ENCODE data around the gene OTUD5. TPM values are rescaled to one million over a fixed set of nuclear protein-coding genes. Genes with fewer than 3 reads are reported as not detected.

The OTUD5 gene
- polyA plus RNA-seq, 3 donors, result 60.7 to 66.1 (median 65.5) TPM

Other genes starting within 250 kb of the OTUD5 start
- 1 to 10 TPM; 1.3 to 1.6 (median 1.4) TPM for gene GLOD5, start 195.9 kb downstream of the OTUD5 start, polyA plus RNA-seq (ENCODE audit: insufficient read length in 3 of 3)
- under 1 TPM; 0.45 to 0.76 (median 0.66) TPM for gene GATA1, start 171.0 kb downstream of the OTUD5 start, polyA plus RNA-seq (ENCODE audit: insufficient read length in 3 of 3)
- gene HDAC6, start 155.5 kb downstream of the OTUD5 start, polyA plus RNA-seq (ENCODE audit: insufficient read length in 3 of 3), result 100 to 1,000 TPM; 162 to 223 (median 184) TPM
- under 1 TPM; 0.16 to 0.18 (median 0.16) TPM for gene ERAS, start 131.1 kb downstream of the OTUD5 start, polyA plus RNA-seq (ENCODE audit: insufficient read length in 3 of 3)
- 10 to 100 TPM in 2 of 3 donors, 1 to 10 TPM in 1; 3.9 to 28.1 (median 13.6) TPM for gene PCSK1N, start 122.0 kb downstream of the OTUD5 start, polyA plus RNA-seq (ENCODE audit: insufficient read length in 3 of 3)
- gene TIMM17B, start 59.8 kb downstream of the OTUD5 start, polyA plus RNA-seq (ENCODE audit: insufficient read length in 3 of 3), result 10 to 100 TPM; 33.6 to 46.5 (median 44.3) TPM
- gene PQBP1, start 59.7 kb downstream of the OTUD5 start, polyA plus RNA-seq (ENCODE audit: insufficient read length in 3 of 3), result 10 to 100 TPM; 67.9 to 83.2 (median 78.8) TPM
- gene SLC35A2, start 46.0 kb downstream of the OTUD5 start, polyA plus RNA-seq (ENCODE audit: insufficient read length in 3 of 3), result 10 to 100 TPM; 30.0 to 33.7 (median 33.6) TPM
- 1 to 10 TPM; 5.4 to 8.6 (median 7.5) TPM for gene PIM2, start 38.6 kb downstream of the OTUD5 start, polyA plus RNA-seq (ENCODE audit: insufficient read length in 3 of 3)
- 1 to 10 TPM; 2.2 to 3.2 (median 2.9) TPM for gene KCND1, start 14.2 kb upstream of the OTUD5 start, polyA plus RNA-seq (ENCODE audit: insufficient read length in 3 of 3)
- gene GRIPAP1, start 44.7 kb upstream of the OTUD5 start, polyA plus RNA-seq (ENCODE audit: insufficient read length in 3 of 3), result 10 to 100 TPM; 48.3 to 72.7 (median 51.4) TPM
- 10 to 100 TPM; 26.1 to 39.3 (median 31.5) TPM for gene TFE3, start 85.8 kb upstream of the OTUD5 start, polyA plus RNA-seq (ENCODE audit: insufficient read length in 3 of 3)
- gene CCDC120, start 101.4 kb upstream of the OTUD5 start, polyA plus RNA-seq (ENCODE audit: insufficient read length in 3 of 3), result 10 to 100 TPM; 10.3 to 16.1 (median 12.0) TPM
- 10 to 100 TPM; 33.6 to 41.5 (median 38.6) TPM for gene PRAF2, start 116.4 kb upstream of the OTUD5 start, polyA plus RNA-seq (ENCODE audit: insufficient read length in 3 of 3)
- 10 to 100 TPM; 54.0 to 64.7 (median 57.7) TPM for gene WDR45, start 122.3 kb upstream of the OTUD5 start, polyA plus RNA-seq (ENCODE audit: insufficient read length in 3 of 3)
- gene GPKOW, start 166.1 kb upstream of the OTUD5 start, polyA plus RNA-seq (ENCODE audit: insufficient read length in 3 of 3), result 10 to 100 TPM; 20.4 to 25.6 (median 23.9) TPM
- gene MAGIX, start 205.2 kb upstream of the OTUD5 start, polyA plus RNA-seq (ENCODE audit: insufficient read length in 3 of 3), result 1 to 10 TPM; 2.7 to 6.9 (median 5.5) TPM
- gene PLP2, start 214.3 kb upstream of the OTUD5 start, polyA plus RNA-seq (ENCODE audit: insufficient read length in 3 of 3), result 10 to 100 TPM; 27.6 to 36.7 (median 30.6) TPM
- gene PRICKLE3, start 228.8 kb upstream of the OTUD5 start, polyA plus RNA-seq (ENCODE audit: insufficient read length in 3 of 3), result 1 to 10 TPM; 2.8 to 7.1 (median 4.5) TPM
- gene SYP, start 242.6 kb upstream of the OTUD5 start, polyA plus RNA-seq (ENCODE audit: insufficient read length in 3 of 3), result 1 to 10 TPM; 2.4 to 2.8 (median 2.8) TPM

All from renal cortex interstitium (tissue), 3 donors.